Measurements from ENCODE around the gene CD52. TPM values are rescaled to one million over a fixed set of nuclear protein-coding genes. Genes with fewer than 3 reads are reported as not detected.

The CD52 gene
- total RNA-seq, 2 donors from 2014 or later, result 5.5 to 14.3 TPM

GRCh38 chr1:26361605-26362122 is 43.9 kb downstream of the CD52 start:
- intact Hi-C loops (cut with DNase I), result loop anchor here in 1 of 2 donors (5.0 kb wide), 1 partner anchor 34 kb away; no protein-coding TSS in a partner anchor
- no peak for ATAC-seq
- DNase-seq, result no peak

- ATAC-seq, result no peak
- intact Hi-C loops (cut with DNase I), result loop anchor here in 1 of 2 donors (5.0 kb wide), 1 partner anchor 35 kb away; no protein-coding TSS in a partner anchor
- DNase-seq, result no peak
Measured at GRCh38 chr1:26362331-26362730, 44.6 kb downstream of the CD52 start.

- intact Hi-C loops (cut with DNase I), result loop anchor here in 1 of 2 donors (5.0 kb wide), 1 partner anchor 36 kb away; no protein-coding TSS in a partner anchor
- ATAC-seq, result peak; percentile 62 to 75
Measured at GRCh38 chr1:26363549-26364448, 46.0 kb downstream of the CD52 start.

GRCh38 chr1:26364956-26365355 is 47.2 kb downstream of the CD52 start:
- intact Hi-C loops (cut with DNase I), result loop anchor here in 1 of 2 donors (5.0 kb wide), 1 partner anchor 38 kb away; no protein-coding TSS in a partner anchor
- DNase-seq, result no peak
- no peak for ATAC-seq

More at GRCh38 chr1:26363549-26364448, 46.0 kb downstream of the CD52 start:
- DNase-seq, result peak; percentile 87

- ATAC-seq (no peak), DNase-seq (no peak)
- intact Hi-C loops (cut with DNase I), result no loop called here
Measured at GRCh38 chr1:26367441-26367840, 49.7 kb downstream of the CD52 start.

- intact Hi-C loops (cut with DNase I), result no loop called here
Measured at GRCh38 chr1:26368006-26368405, 50.2 kb downstream of the CD52 start.

GRCh38 chr1:26368486-26368885 is 50.7 kb downstream of the CD52 start:
- intact Hi-C loops (cut with DNase I), result no loop called here
- ATAC-seq, result no peak
- no peak for DNase-seq

More at GRCh38 chr1:26368006-26368405, 50.2 kb downstream of the CD52 start:
- DNase-seq (no peak), ATAC-seq (no peak)

Other genes starting within 250 kb of the CD52 start
- 1 to 10 TPM; 3.3 to 4.7 TPM for gene PDIK1L, start 206.1 kb upstream of the CD52 start, total RNA-seq
- gene FAM110D, start 158.9 kb upstream of the CD52 start, total RNA-seq, result 1 to 10 TPM; 5.2 to 5.3 TPM
- not detected for gene C1orf232, start 149.0 kb upstream of the CD52 start, total RNA-seq
- 10 to 100 TPM; 13.4 to 24.3 TPM for gene ZNF593, start 148.1 kb upstream of the CD52 start, total RNA-seq
- not detected for gene ZNF593OS, start 146.1 kb upstream of the CD52 start, total RNA-seq
- gene CNKSR1, start 140.5 kb upstream of the CD52 start, total RNA-seq, result under 1 TPM; 0.60 to 0.85 TPM
- gene CATSPER4, start 127.4 kb upstream of the CD52 start, total RNA-seq, result not detected
- gene CEP85, start 83.8 kb upstream of the CD52 start, total RNA-seq, result 10 to 100 TPM; 17.7 to 38.6 TPM
- 10 to 100 TPM; 90.6 to 93.9 TPM for gene SH3BGRL3, start 37.9 kb upstream of the CD52 start, total RNA-seq
- gene UBXN11, start 11.3 kb upstream of the CD52 start, total RNA-seq, result 10 to 100 TPM; 14.5 to 15.7 TPM
- gene CRYBG2, start 36.2 kb downstream of the CD52 start, total RNA-seq, result not detected
- under 1 TPM in 1 of 2 donors, not detected in 1; 0.35 TPM for gene ZNF683, start 54.8 kb downstream of the CD52 start, total RNA-seq
- under 1 TPM in 1 of 2 donors, not detected in 1; 0.15 TPM for gene LIN28A, start 92.9 kb downstream of the CD52 start, total RNA-seq
- gene DHDDS, start 114.4 kb downstream of the CD52 start, total RNA-seq, result 10 to 100 TPM; 44.7 to 49.6 TPM
- gene HMGN2, start 154.5 kb downstream of the CD52 start, total RNA-seq, result 100 to 1,000 TPM; 125 to 165 TPM
- gene RPS6KA1, start 211.8 kb downstream of the CD52 start, total RNA-seq, result 1 to 10 TPM; 7.4 to 9.3 TPM